CD4-positive, alpha-beta T cell treated with Interferon gamma for 1 hour (primary cell): Measurements from ENCODE around the gene CAPN9.
"Not testable (repeated sequence)": the region's sequence is repeated elsewhere in the genome, so short reads cannot be mapped to it uniquely, and the experiment has no call there.

Source experiments
- DNase-seq: peaks from one replicate; pipeline ENCODE4 v3.0.0-alpha.2; 2020

Gene CAPN9

GRCh38 chr1:230826166-230826875 is 79.1 kb downstream of the CAPN9 start:
- no peak for DNase-seq

GRCh38 chr1:230827081-230827681 is 80.0 kb downstream of the CAPN9 start:
- DNase-seq: no peak

GRCh38 chr1:230827801-230828200 is 80.6 kb downstream of the CAPN9 start:
- DNase-seq: no peak

GRCh38 chr1:230828421-230828820 is 81.2 kb downstream of the CAPN9 start:
- no peak for DNase-seq

- DNase-seq: no peak
Measured at GRCh38 chr1:230831771-230832170, 84.6 kb downstream of the CAPN9 start.

- DNase-seq: no peak
Measured at GRCh38 chr1:230832476-230832875, 85.3 kb downstream of the CAPN9 start.

- no peak for DNase-seq
Measured at GRCh38 chr1:230833511-230833910, 86.3 kb downstream of the CAPN9 start.

- no peak for DNase-seq
Measured at GRCh38 chr1:230834292-230834691, 87.1 kb downstream of the CAPN9 start.

GRCh38 chr1:230836347-230836746 is 89.2 kb downstream of the CAPN9 start:
- DNase-seq: no peak

- DNase-seq: no peak
Measured at GRCh38 chr1:230836793-230837192, 89.6 kb downstream of the CAPN9 start.

- DNase-seq: no peak
Measured at GRCh38 chr1:230839173-230839572, 92.0 kb downstream of the CAPN9 start.

- DNase-seq: no peak
Measured at GRCh38 chr1:230842801-230843200, 95.6 kb downstream of the CAPN9 start.

GRCh38 chr1:230843503-230844309 is 96.5 kb downstream of the CAPN9 start:
- DNase-seq: no peak

- no peak for DNase-seq
Measured at GRCh38 chr1:230844561-230844960, 97.4 kb downstream of the CAPN9 start.

- not testable (repeated sequence) for DNase-seq
Measured at GRCh38 chr1:230845184-230845583, 98.0 kb downstream of the CAPN9 start.

- no peak for DNase-seq
Measured at GRCh38 chr1:230848235-230848634, 101.0 kb downstream of the CAPN9 start.

- DNase-seq: no peak
Measured at GRCh38 chr1:230849451-230850224, 102.5 kb downstream of the CAPN9 start.

- DNase-seq: no peak
Measured at GRCh38 chr1:230850547-230850946, 103.4 kb downstream of the CAPN9 start.

- DNase-seq: no peak
Measured at GRCh38 chr1:230851291-230851691, 104.1 kb downstream of the CAPN9 start.
